Natural killer cell (primary cell): ENCODE measurements around the gene CENPL. TPM values are rescaled to one million over a fixed set of nuclear protein-coding genes. Genes with fewer than 3 reads are reported as not detected.

ENCODE experiments used
- ATAC-seq, 3 donors: fragments of 150-1000 bp in 2 of 3; fragments of 200-7000 bp in 1 of 3; cut with Tn5 transposase; 1 replicate in 1 of 3; 2 replicates in 2 of 3; pipeline ENCODE4 v1.10.0; 2021; ENCODE audit warnings: mild to moderate bottlenecking in 2 of 3, moderate library complexity in 2 of 3
- DNase-seq, 2 donors: peaks; one replicate each; pipeline versions ENCODE4 v3.0.0 to v3.0.0-alpha.2; 2013 to 2021; ENCODE audit warnings: mixed read lengths in 1 of 2
- H3K27ac ChIP-seq: one replicate; pipeline ENCODE4 v1.5.1; 2013; ENCODE audit warnings: mild to moderate bottlenecking, low read length
- H3K27me3 ChIP-seq: one replicate; pipeline ENCODE4 v1.6.1; 2013; ENCODE audit warnings: low read length; ENCODE audit not compliant: control insufficient read depth, insufficient read depth
- H3K36me3 ChIP-seq: one replicate; pipeline ENCODE4 v1.6.1; 2013; ENCODE audit warnings: low read length; ENCODE audit not compliant: control insufficient read depth, insufficient read depth
- H3K4me1 ChIP-seq: one replicate; pipeline ENCODE4 v1.6.1; 2013; ENCODE audit warnings: low read length; ENCODE audit not compliant: control insufficient read depth, insufficient read depth
- H3K4me3 ChIP-seq: one replicate; pipeline ENCODE4 v1.5.1; 2013; ENCODE audit warnings: low read length
- H3K9me3 ChIP-seq: one replicate; pipeline ENCODE4 v1.6.1; 2013; ENCODE audit warnings: low read length; ENCODE audit not compliant: control insufficient read depth, insufficient read depth
- H3K27ac Mint-ChIP-seq, 2 donors: one replicate each; pipeline ENCODE4 v1.8.0; 2022; ENCODE audit warnings: mild to moderate bottlenecking in 2 of 2, mixed read lengths in 2 of 2, moderate library complexity in 1 of 2
- H3K27me3 Mint-ChIP-seq, 2 donors: one replicate each; pipeline ENCODE4 v1.8.0; 2022; ENCODE audit warnings: low read depth in 2 of 2, mixed read lengths in 2 of 2
- H3K36me3 Mint-ChIP-seq: one replicate; pipeline ENCODE4 v1.8.0; 2022; ENCODE audit warnings: mixed read lengths
- H3K4me1 Mint-ChIP-seq, 2 donors: one replicate each; pipeline ENCODE4 v1.8.0; 2022; ENCODE audit warnings: mixed read lengths in 2 of 2
- H3K4me3 Mint-ChIP-seq: one replicate; pipeline ENCODE4 v1.8.0; 2022; ENCODE audit warnings: mild to moderate bottlenecking, moderate library complexity, mixed read lengths
- H3K9me3 Mint-ChIP-seq, 2 donors: one replicate each; pipeline ENCODE4 v1.8.0; 2022; ENCODE audit warnings: mixed read lengths in 2 of 2
- CTCF ChIP-seq: fragments of 200-600 bp; IDR thresholded peaks from one replicate; pipeline ENCODE4 v1.8.0; 2022; ENCODE audit warnings: antibody characterized with exemption
- WGBS: methylation state at CpG from one replicate; pipeline ENCODE4 v1.1.7; 2013; ENCODE audit warnings: missing lambda C conversion rate; ENCODE audit not compliant: insufficient coverage; 5-methylcytosine and 5-hydroxymethylcytosine counted together
- intact Hi-C: fragments of 100-400 bp; cut with micrococcal nuclease; formaldehyde crosslinking; loops from one replicate; pipeline ENCODE4 v1.14.2; 2022
- total RNA-seq, 4 donors: library from RNA; stranded (reverse); fragments of 120-200 nt in 1 of 4; gene quantifications; one replicate each; pipeline versions ENCODE4 v1.2.3 to v1.2.4, GENCODE V29; 2013 to 2022

Gene CENPL
- total RNA-seq, 3 donors from 2014 or later (not counting 1 experiment from before 2014, with no cell fraction given), result 8.8 to 16.4 (median 10.0) TPM

GRCh38 chr1:173798078-173798477 is 26.6 kb downstream of the CENPL start:
- no peak overlapping the region for H3K4me3 ChIP-seq
- no peak for TF ChIP-seq CTCF
- no peak overlapping the region for H3K4me3 Mint-ChIP-seq
- no peaks in the 10 kb centered on the region for H3K4me1 Mint-ChIP-seq
- H3K36me3 ChIP-seq, result peaks cover 12% of the 10 kb centered on the region
- no peaks in the 10 kb centered on the region for H3K27me3 ChIP-seq
- no peak overlapping the region for H3K27ac ChIP-seq
- no peaks in the 10 kb centered on the region for H3K9me3 Mint-ChIP-seq
- no peaks in the 10 kb centered on the region for H3K9me3 ChIP-seq
- intact Hi-C loops, result no loop called here
- no peaks in the 10 kb centered on the region for H3K27me3 Mint-ChIP-seq
- ATAC-seq, result no peak
- no peak overlapping the region for H3K27ac Mint-ChIP-seq
- no peaks in the 10 kb centered on the region for H3K4me1 ChIP-seq
- H3K36me3 Mint-ChIP-seq, result no peaks in the 10 kb centered on the region
- no peak for DNase-seq

DNA sequence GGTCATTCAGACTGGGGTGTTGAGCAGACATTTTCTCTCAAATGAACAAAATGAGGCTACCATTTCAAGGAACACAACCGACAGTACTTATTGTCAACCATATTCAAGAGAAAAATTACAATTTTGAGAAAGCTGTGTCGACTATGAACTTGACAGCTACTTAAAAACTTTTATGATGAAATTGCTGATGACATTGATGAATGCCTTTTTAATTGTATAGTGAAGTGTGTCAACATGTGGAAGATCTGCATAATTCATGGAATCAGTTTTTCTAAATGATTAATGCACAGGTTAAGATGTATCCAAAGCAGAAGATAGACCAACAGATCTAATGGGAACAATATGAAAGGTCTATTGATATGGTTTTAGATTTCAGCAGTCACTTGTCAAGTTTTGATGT is 34.8 kb downstream of the CENPL start:
- H3K4me1 ChIP-seq, result no peaks in the 10 kb centered on the region
- H3K4me3 ChIP-seq, result no peak overlapping the region
- H3K4me1 Mint-ChIP-seq, result no peaks in the 10 kb centered on the region
- H3K27me3 Mint-ChIP-seq, result no peaks in the 10 kb centered on the region
- H3K36me3 Mint-ChIP-seq, result no peaks in the 10 kb centered on the region
- 96% methylated on average over 2 of the region's 2 CpGs for WGBS
- no peaks in the 10 kb centered on the region for H3K27me3 ChIP-seq
- TF ChIP-seq CTCF, result no peak
- ATAC-seq (no peak), DNase-seq (no peak)
- no peaks in the 10 kb centered on the region for H3K9me3 Mint-ChIP-seq
- peaks cover 18% of the 10 kb centered on the region for H3K36me3 ChIP-seq
- no peak overlapping the region for H3K27ac ChIP-seq
- no peak overlapping the region for H3K4me3 Mint-ChIP-seq
- no peak overlapping the region for H3K27ac Mint-ChIP-seq
- H3K9me3 ChIP-seq, result no peaks in the 10 kb centered on the region
- intact Hi-C loops, result no loop called here

DNA sequence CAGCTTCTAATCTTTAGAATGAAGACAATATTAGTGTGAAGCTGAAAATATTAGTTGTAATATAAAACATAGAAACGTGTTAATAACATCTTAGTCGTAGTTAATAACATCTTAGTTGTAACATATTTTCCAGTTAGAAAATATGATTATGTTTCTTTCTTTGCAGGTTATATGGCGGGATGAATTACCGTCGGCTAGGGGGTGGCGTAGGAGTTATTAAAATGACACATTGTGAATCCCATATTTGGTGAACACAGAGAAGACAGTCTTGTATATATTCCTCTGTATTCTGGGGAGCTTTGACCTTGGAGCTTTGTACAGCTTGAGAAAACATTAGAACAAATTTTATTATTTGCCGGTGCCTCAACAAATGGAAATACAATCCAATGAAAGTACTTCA is 39.7 kb downstream of the CENPL start:
- no peak for DNase-seq
- H3K9me3 ChIP-seq, result no peaks in the 10 kb centered on the region
- H3K27ac ChIP-seq, result no peak overlapping the region
- Mint-ChIP-seq H3K27ac (no peak overlapping the region), H3K4me1 (no peaks in the 10 kb centered on the region), H3K4me3 (no peak overlapping the region), H3K27me3 (no peaks in the 10 kb centered on the region), H3K36me3 (no peaks in the 10 kb centered on the region), H3K9me3 (no peaks in the 10 kb centered on the region)
- peaks cover 57% of the 10 kb centered on the region for H3K36me3 ChIP-seq
- no peaks in the 10 kb centered on the region for H3K4me1 ChIP-seq
- no peak for ATAC-seq
- intact Hi-C loops, result no loop called here
- H3K4me3 ChIP-seq, result no peak overlapping the region
- no peaks in the 10 kb centered on the region for H3K27me3 ChIP-seq
- TF ChIP-seq CTCF, result no peak
- WGBS, result 94% methylated on average over 6 of the region's 7 CpGs

- Mint-ChIP-seq H3K4me3 (no peak overlapping the region), H3K9me3 (no peaks in the 10 kb centered on the region), H3K27ac (no peak overlapping the region), H3K4me1 (peaks cover 0 to 11% of the 10 kb centered on the region in 2 donors), H3K27me3 (no peaks in the 10 kb centered on the region), H3K36me3 (peaks cover 31% of the 10 kb centered on the region)
- TF ChIP-seq CTCF, result no peak
- intact Hi-C loops, result no loop called here
- ATAC-seq, result no peak
- no peaks in the 10 kb centered on the region for H3K4me1 ChIP-seq
- no peak for DNase-seq
- no peak overlapping the region for H3K4me3 ChIP-seq
- no peaks in the 10 kb centered on the region for H3K27me3 ChIP-seq
- H3K9me3 ChIP-seq, result no peaks in the 10 kb centered on the region
- H3K36me3 ChIP-seq, result peaks cover 64% of the 10 kb centered on the region
- no peak overlapping the region for H3K27ac ChIP-seq
- 100% methylated on average over 3 of the region's 4 CpGs for WGBS
Measured at GRCh38 chr1:173779936-173780335, 44.7 kb downstream of the CENPL start.
